ENCODE data around the gene CIC.

Gene CIC

GRCh38 chr19:42283188-42284065, 14.4 kb downstream of the CIC start:
- H3K4me1 ChIP-seq (ENCODE audit: low read length), result peaks cover 49% of the 10 kb centered on the region
- H3K4me2 ChIP-seq (ENCODE audit: low read length), result peak overlapping the region; percentile 96
- H3K9ac ChIP-seq (ENCODE audit: low read length), result peak overlapping the region; percentile 69
- peak overlapping the region; percentile 78 for H3K4me3 ChIP-seq (ENCODE audit: low read length)
- H3K79me2 ChIP-seq (ENCODE audit: low read length), result peaks cover 22% of the 10 kb centered on the region
- H3K9me3 ChIP-seq (ENCODE audit: insufficient read depth, low read length), result no peaks in the 10 kb centered on the region
- H3K27ac ChIP-seq (ENCODE audit: low read length), result peak overlapping the region; percentile 53
- H2AFZ ChIP-seq (ENCODE audit: low read depth, low read length), result no peak overlapping the region
- H3K27me3 ChIP-seq (ENCODE audit: low read depth, low read length), result no peaks in the 10 kb centered on the region
- peaks cover 16% of the 10 kb centered on the region for H4K20me1 ChIP-seq (ENCODE audit: insufficient read depth, low read length)
- TF ChIP-seq EZH2phosphoT487 (IDR thresholded peaks at IDR 0.05; ENCODE audit: low read depth) (no peak), CTCF (IDR thresholded peaks at IDR 0.05; ENCODE audit: low read depth, low read length) (no peak; the same call in 1 of the 2 replicates)
- peaks cover 13% of the 10 kb centered on the region for H3K36me3 ChIP-seq (replicated peaks; ENCODE audit: low read depth, low read length)

GRCh38 chr19:42284066-42284501, 15.0 kb downstream of the CIC start:
- no peaks in the 10 kb centered on the region for H3K27me3 ChIP-seq (ENCODE audit: low read depth, low read length)
- peak overlapping the region; percentile 60 for H3K9ac ChIP-seq (ENCODE audit: low read length)
- TF ChIP-seq CTCF (IDR thresholded peaks at IDR 0.05; ENCODE audit: low read depth, low read length) (no peak), EZH2phosphoT487 (IDR thresholded peaks at IDR 0.05; ENCODE audit: low read depth) (no peak)
- H3K4me1 ChIP-seq (ENCODE audit: low read length), result peaks cover 46% of the 10 kb centered on the region
- peak overlapping the region; percentile 70 for H3K4me3 ChIP-seq (ENCODE audit: low read length)
- no peaks in the 10 kb centered on the region for H3K9me3 ChIP-seq (ENCODE audit: insufficient read depth, low read length)
- H3K79me2 ChIP-seq (ENCODE audit: low read length), result peaks cover 19% of the 10 kb centered on the region
- peaks cover 16% of the 10 kb centered on the region for H4K20me1 ChIP-seq (ENCODE audit: insufficient read depth, low read length)
- no peak overlapping the region for H2AFZ ChIP-seq (ENCODE audit: low read depth, low read length)
- H3K4me2 ChIP-seq (ENCODE audit: low read length), result 0 out of 2 replicates have a peak overlapping the region, but pooled peaks have one; percentile 22
- H3K27ac ChIP-seq (ENCODE audit: low read length), result peak overlapping the region; percentile 53
- peaks cover 17% of the 10 kb centered on the region for H3K36me3 ChIP-seq (replicated peaks; ENCODE audit: low read depth, low read length)

- peak overlapping the region; percentile 49 for H3K27ac ChIP-seq (ENCODE audit: low read length)
Measured at GRCh38 chr19:42284591-42285341, 15.7 kb downstream of the CIC start.

More at GRCh38 chr19:42284591-42285341, 15.7 kb downstream of the CIC start:
- H3K4me1 ChIP-seq (ENCODE audit: low read length), result peaks cover 40% of the 10 kb centered on the region
- H3K9ac ChIP-seq (ENCODE audit: low read length), result peak overlapping the region; percentile 97
- H3K4me2 ChIP-seq (ENCODE audit: low read length), result peak overlapping the region; percentile 100
- H3K36me3 ChIP-seq (replicated peaks; ENCODE audit: low read depth, low read length), result peaks cover 24% of the 10 kb centered on the region
- no peaks in the 10 kb centered on the region for H3K9me3 ChIP-seq (ENCODE audit: insufficient read depth, low read length)
- peak overlapping the region; percentile 99 for H3K4me3 ChIP-seq (ENCODE audit: low read length)
- no peaks in the 10 kb centered on the region for H3K27me3 ChIP-seq (ENCODE audit: low read depth, low read length)
- H2AFZ ChIP-seq (ENCODE audit: low read depth, low read length), result no peak overlapping the region
- no peak for TF ChIP-seq CTCF (IDR thresholded peaks at IDR 0.05; ENCODE audit: low read depth, low read length)
- TF ChIP-seq EZH2phosphoT487 (IDR thresholded peaks at IDR 0.05; ENCODE audit: low read depth), result no peak
- H4K20me1 ChIP-seq (ENCODE audit: insufficient read depth, low read length), result peaks cover 16% of the 10 kb centered on the region
- peaks cover 19% of the 10 kb centered on the region for H3K79me2 ChIP-seq (ENCODE audit: low read length)

All from OCI-LY3 (cell line).